ENCODE measurements around the gene SLC2A1.

Gene SLC2A1

DNA sequence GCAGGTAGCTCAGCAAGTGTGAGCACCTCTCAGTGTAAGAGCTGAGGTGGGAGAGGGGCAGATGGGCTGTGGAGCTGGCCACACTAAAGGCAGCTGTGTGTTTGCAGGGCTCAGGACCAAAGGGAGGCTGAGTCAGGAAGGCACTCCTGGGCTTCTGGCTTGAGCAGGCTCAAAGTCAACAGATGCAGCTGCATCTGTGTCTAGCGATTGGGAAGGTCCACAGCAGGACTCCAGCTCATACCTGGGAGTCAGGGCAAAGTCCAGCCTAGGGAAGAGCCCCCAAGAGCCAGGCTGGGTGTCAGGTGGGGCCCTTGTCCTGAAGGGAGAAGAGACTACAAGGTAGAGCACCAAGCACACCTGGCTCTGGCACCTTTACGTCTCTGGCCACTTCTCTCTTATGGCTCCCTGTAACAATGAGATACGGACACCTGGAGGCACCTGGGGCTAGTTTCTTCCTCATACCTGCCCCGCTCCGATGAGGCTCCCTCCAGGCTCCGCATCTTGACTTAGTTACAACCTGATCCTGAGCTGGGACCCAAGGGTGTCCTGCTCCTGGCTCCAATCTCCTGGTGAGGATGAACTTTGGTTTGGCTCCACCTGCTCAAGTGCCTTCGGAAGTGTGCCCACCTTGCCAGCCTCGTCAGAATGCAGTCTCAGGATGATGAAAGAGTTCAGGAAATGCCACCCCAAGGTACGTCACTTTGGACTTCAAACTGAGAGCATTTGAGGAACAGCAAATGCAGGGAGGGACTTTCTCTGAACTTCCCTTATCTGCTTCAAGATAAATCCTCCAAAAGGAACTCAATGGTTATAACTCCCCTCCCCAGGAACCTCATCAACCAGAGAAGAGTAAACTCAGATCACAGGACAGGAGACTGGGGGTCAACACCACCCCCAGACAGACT is 21.5 kb upstream of the SLC2A1 start:
- TF ChIP-seq, protein P1, sequence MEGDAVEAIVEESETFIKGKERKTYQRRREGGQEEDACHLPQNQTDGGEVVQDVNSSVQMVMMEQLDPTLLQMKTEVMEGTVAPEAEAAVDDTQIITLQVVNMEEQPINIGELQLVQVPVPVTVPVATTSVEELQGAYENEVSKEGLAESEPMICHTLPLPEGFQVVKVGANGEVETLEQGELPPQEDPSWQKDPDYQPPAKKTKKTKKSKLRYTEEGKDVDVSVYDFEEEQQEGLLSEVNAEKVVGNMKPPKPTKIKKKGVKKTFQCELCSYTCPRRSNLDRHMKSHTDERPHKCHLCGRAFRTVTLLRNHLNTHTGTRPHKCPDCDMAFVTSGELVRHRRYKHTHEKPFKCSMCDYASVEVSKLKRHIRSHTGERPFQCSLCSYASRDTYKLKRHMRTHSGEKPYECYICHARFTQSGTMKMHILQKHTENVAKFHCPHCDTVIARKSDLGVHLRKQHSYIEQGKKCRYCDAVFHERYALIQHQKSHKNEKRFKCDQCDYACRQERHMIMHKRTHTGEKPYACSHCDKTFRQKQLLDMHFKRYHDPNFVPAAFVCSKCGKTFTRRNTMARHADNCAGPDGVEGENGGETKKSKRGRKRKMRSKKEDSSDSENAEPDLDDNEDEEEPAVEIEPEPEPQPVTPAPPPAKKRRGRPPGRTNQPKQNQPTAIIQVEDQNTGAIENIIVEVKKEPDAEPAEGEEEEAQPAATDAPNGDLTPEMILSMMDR (IDR thresholded peaks at IDR 0.05; ENCODE audit: control insufficient read depth, extremely low read depth, insufficient read depth): no peak
- DNase-seq (ENCODE audit: low read depth): no peak
- no peak overlapping the region for H3K4me3 ChIP-seq (ENCODE audit: low read depth, low read length)

DNA sequence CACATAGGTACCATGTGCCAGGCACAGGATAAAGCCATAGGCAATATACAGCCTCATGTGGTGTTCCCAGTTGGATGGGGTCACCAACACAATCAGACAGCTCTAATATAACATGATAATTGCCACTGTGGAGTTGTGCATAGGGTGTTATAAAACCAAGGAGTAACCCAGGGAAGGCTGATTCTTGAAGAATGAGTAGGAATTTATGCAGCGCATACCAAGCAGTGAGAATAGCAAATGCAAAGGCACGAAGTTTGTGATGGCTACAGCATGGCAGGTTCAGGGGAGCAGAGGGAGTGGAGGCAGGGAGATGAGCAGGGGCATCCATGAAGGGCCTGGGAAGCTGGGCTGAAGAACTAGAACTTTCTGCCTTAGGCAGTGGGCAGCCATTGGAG is 20.4 kb upstream of the SLC2A1 start:
- H3K4me3 ChIP-seq (ENCODE audit: low read depth, low read length): no peak overlapping the region
- DNase-seq (ENCODE audit: low read depth): no peak
- TF ChIP-seq, protein P1 (IDR thresholded peaks at IDR 0.05; ENCODE audit: control insufficient read depth, extremely low read depth, insufficient read depth): no peak

DNA sequence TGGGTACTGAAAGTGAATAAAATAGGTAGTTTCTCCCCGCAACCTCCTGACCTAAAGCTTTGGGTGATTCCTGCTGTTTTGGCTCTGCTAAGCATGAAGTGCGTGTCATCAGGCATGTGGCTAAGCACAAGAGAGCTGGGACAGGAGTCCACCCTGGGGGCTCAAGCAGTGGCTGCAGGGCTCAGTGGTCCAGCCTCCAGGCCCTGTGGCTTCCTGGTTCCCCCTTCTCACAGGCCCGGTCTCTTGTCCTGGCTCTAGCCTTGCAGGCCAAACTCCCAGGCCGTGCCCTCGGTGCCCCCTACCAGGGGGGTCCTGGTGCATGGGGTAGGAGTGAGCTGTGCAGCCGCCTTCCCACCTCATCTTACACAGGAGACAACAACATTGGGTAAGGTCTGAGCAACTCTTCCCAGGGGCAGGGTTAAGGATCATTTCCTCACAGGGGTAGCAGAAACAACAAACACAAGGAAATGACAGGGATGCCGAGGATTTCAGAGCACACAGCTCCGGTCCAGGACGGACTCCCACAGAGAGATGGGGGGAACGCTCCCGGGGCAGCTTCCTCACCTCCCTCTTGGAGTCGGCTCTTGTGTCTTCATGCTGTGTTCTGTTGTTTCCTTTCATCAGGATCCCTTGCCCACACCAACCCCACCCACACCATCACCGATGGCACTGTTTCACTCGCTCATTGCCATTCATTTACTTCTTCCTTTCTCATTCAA is 19.8 kb upstream of the SLC2A1 start:
- no peak for DNase-seq (ENCODE audit: low read depth)
- TF ChIP-seq, protein P1 (IDR thresholded peaks at IDR 0.05; ENCODE audit: control insufficient read depth, extremely low read depth, insufficient read depth): no peak
- H3K4me3 ChIP-seq (ENCODE audit: low read depth, low read length): no peak overlapping the region

DNA sequence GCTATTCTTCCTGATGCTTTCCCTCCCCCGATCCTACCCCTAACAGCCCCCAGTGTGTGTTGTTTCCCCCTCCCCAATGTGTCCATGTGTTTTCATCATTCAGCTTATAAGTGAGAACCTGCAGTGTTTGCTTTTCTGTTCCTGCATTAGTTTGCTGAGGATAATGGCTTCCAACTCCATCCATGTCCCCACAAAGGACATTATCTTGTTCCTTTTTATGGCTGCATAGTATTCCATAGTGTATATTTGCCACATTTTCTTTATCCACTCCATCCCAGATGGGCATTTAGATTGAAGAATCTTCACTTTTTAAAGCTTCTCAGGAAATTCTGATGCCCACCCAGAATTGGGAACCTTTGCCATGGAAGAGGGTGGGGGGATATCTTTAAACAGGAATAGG is 19.0 kb upstream of the SLC2A1 start:
- TF ChIP-seq, protein P1 (IDR thresholded peaks at IDR 0.05; ENCODE audit: control insufficient read depth, extremely low read depth, insufficient read depth): no peak
- no peak for DNase-seq (ENCODE audit: low read depth)
- H3K4me3 ChIP-seq (ENCODE audit: low read depth, low read length): no peak overlapping the region

DNA sequence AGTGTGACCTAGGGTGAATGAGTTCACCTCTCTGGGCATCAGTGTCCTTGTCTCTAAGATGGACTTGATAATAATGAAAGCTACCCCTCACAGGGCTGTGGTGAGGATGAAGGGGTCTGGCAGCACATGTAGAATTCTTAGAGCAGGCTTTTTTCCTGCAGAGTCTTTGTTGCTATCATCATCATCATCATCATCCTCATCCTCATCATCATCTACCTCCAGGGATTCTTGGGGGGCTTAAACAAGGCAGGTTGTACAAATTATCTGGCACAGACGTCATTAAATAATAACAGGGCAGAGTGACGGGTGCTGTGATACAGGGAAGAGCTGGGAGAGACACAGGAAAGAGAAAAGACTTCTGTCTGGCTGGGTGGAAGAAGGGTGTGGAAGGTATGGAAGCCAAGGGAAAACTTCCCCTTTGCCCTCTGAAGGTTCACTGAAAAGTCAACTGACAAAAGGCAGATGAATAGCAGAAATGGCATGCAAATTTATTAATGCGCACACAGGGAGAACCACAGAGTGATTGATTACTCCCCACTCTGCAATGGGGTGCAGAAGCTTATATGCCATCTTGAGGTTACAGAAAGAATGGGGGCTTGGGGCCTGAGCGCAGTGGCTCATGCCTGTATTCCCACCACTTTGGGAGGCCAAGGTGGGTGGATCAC is 17.0 kb upstream of the SLC2A1 start:
- no peak for DNase-seq (ENCODE audit: low read depth)
- no peak overlapping the region for H3K4me3 ChIP-seq (ENCODE audit: low read depth, low read length)
- TF ChIP-seq, protein P1 (IDR thresholded peaks at IDR 0.05; ENCODE audit: control insufficient read depth, extremely low read depth, insufficient read depth): no peak

DNA sequence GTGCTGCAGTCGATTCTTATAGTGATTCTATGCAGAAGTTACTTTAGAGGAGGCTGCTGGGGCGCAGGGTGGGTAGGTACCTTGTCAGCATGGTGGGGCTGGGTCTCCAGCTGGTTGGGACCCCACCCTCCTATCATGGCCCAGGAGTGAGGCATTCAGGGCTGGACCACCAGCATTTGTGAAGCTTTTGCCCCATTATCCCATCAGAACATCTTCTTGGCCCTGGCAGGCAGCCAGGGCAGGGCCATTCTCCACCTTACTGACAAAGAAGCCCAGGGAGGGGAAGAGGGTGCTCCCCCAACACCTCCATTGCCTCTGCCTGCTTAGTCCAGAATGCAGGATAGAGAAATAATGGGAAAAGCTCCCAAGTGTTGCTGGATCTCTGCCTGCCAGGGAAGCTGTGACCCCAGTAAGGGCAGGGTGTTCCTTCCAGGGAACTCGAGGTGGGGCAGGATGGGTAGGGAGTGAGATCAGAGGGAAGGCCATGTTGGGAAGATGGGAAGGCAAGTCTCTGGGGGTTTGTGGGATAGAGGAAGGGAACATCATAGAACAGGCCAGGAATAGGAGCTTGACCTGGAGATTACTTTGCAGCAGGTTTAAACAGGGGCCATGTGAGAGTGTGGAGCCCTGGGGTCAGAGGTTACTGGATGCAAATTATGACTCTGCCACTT is 16.2 kb upstream of the SLC2A1 start:
- no peak overlapping the region for H3K4me3 ChIP-seq (ENCODE audit: low read depth, low read length)
- TF ChIP-seq, protein P1 (IDR thresholded peaks at IDR 0.05; ENCODE audit: control insufficient read depth, extremely low read depth, insufficient read depth): no peak
- no peak for DNase-seq (ENCODE audit: low read depth)
